H1 (cell line): Measurements from ENCODE around the gene NHLRC2. TPM values are rescaled to one million over a fixed set of nuclear protein-coding genes. Genes with fewer than 3 reads are reported as not detected.
A peak's percentile ranks its signal among the peaks of the same experiment; 100 is the strongest.

Source experiments
- CTCF ChIA-PET: fragments of 300-600 bp; sonication (Branson Sonifier 250); formaldehyde crosslinking; loops from one replicate; lab custom pipeline; 2021; ENCODE audit not compliant: partially characterized antibody; lab: Charles Lee
- POLR2A ChIA-PET: fragments of 300-600 bp; sonication (Branson Sonifier 250); formaldehyde crosslinking; loops from one replicate; lab custom pipeline; 2021; ENCODE audit warnings: inconsistent platforms; ENCODE audit not compliant: partially characterized antibody; lab: Charles Lee
- DNase-seq, 2 experiments: peaks; one replicate each; pipeline versions ENCODE4 v3.0.0 to v3.0.0-alpha.2; 2010 to 2022; ENCODE audit warnings: low spot score in 2 of 2, low read depth in 1 of 2, mixed read lengths in 1 of 2
- FAIRE-seq: peaks from 2 replicates; lab custom pipeline; 2011; peaks lifted over from hg19 to GRCh38; lab: Jason Lieb, UNC
- H2AFZ ChIP-seq: 2 replicates; pipeline ENCODE4 v1.8.1; 2012; ENCODE audit warnings: low read length, inconsistent platforms
- H2AK5ac ChIP-seq: 2 replicates; pipeline ENCODE4 v1.6.1; 2013; ENCODE audit warnings: low read depth, low read length
- H2BK120ac ChIP-seq: replicated peaks from 2 replicates; pipeline ENCODE3; 2013; ENCODE audit warnings: low read depth, low read length, inconsistent platforms
- H2BK12ac ChIP-seq: 2 replicates; pipeline ENCODE4 v1.6.1; 2013; ENCODE audit warnings: low read depth, low read length
- H2BK15ac ChIP-seq: 2 replicates; pipeline ENCODE4 v1.6.1; 2013; ENCODE audit warnings: low read length
- H2BK20ac ChIP-seq: 2 replicates; pipeline ENCODE4 v1.6.1; 2013; ENCODE audit warnings: low read length
- H2BK5ac ChIP-seq: 2 replicates; pipeline ENCODE4 v1.6.1; 2013; ENCODE audit warnings: low read depth, low read length
- H3K14ac ChIP-seq: 2 replicates; pipeline ENCODE4 v1.6.1; 2013; ENCODE audit warnings: inconsistent platforms; ENCODE audit not compliant: insufficient read length
- H3K18ac ChIP-seq: 2 replicates; pipeline ENCODE4 v1.6.1; 2013; ENCODE audit warnings: low read length; ENCODE audit errors: extremely low read depth
- H3K23ac ChIP-seq: 2 replicates; pipeline ENCODE4 v1.6.1; 2013; ENCODE audit warnings: inconsistent platforms; ENCODE audit not compliant: insufficient read length
- H3K23me2 ChIP-seq: 2 replicates; pipeline ENCODE4 v1.6.1; 2013; ENCODE audit warnings: low read depth, low read length
- H3K27ac ChIP-seq: 2 replicates; pipeline ENCODE4 v1.6.1; 2011; ENCODE audit warnings: low read depth, low read length, inconsistent platforms
- H3K27me3 ChIP-seq, 4 experiments: replicated peaks in 1 of 4; 1 replicate in 1 of 4; 2 replicates in 3 of 4; pipeline versions ENCODE4 v1.6.1 to v1.8.1; 2011 to 2013; ENCODE audit warnings: low read length in 3 of 4, mild to moderate bottlenecking in 3 of 4, inconsistent platforms in 2 of 4, mixed read lengths in 2 of 4, moderate library complexity in 1 of 4; ENCODE audit not compliant: control insufficient read depth in 3 of 4, insufficient read depth in 3 of 4; ENCODE audit errors: extremely low read depth in 1 of 4
- H3K36me3 ChIP-seq, 4 experiments: 2 replicates each; pipeline versions ENCODE4 v1.6.1 to v1.8.1; 2011 to 2013; ENCODE audit warnings: mild to moderate bottlenecking in 4 of 4, low read length in 3 of 4, moderate library complexity in 2 of 4, control low read depth in 1 of 4, inconsistent platforms in 1 of 4; ENCODE audit not compliant: insufficient read depth in 4 of 4, control insufficient read depth in 2 of 4
- H3K4ac ChIP-seq: replicated peaks from 2 replicates; pipeline ENCODE3; 2013; ENCODE audit warnings: low read length, low read depth, mixed read lengths, inconsistent platforms; ENCODE audit not compliant: insufficient read length
- H3K4me1 ChIP-seq, 4 experiments: replicated peaks in 1 of 4; 1 replicate in 1 of 4; 2 replicates in 3 of 4; pipeline versions ENCODE4 v1.6.1 to v1.8.1; 2011 to 2013; ENCODE audit warnings: low read length in 3 of 4, inconsistent platforms in 2 of 4, mixed read lengths in 1 of 4; ENCODE audit not compliant: insufficient read depth in 4 of 4, control insufficient read depth in 3 of 4
- H3K4me2 ChIP-seq, 2 experiments: 2 replicates each; pipeline versions ENCODE4 v1.6.1 to v1.8.1; 2011 to 2013; ENCODE audit warnings: low read depth in 2 of 2, low read length in 2 of 2, control low read depth in 1 of 2, inconsistent platforms in 1 of 2, mild to moderate bottlenecking in 1 of 2; ENCODE audit not compliant: insufficient read depth in 1 of 2
- H3K4me3 ChIP-seq, 4 experiments: fragments of 200-600, 300-600 bp in 1 of 4; sonication (generic), shearing (Covaris generic), sonication (Bioruptor Twin) in 1 of 4; 2 replicates each; pipeline versions ENCODE4 v1.5.1 to v1.8.1; 2011 to 2016; ENCODE audit warnings: low read length in 4 of 4, low read depth in 3 of 4, control low read depth in 2 of 4, inconsistent platforms in 2 of 4, mild to moderate bottlenecking in 2 of 4, mixed read lengths in 1 of 4, moderate library complexity in 1 of 4; ENCODE audit not compliant: insufficient read depth in 2 of 4; ENCODE audit errors: extremely low read depth in 1 of 4
- H3K56ac ChIP-seq: replicated peaks from 2 replicates; pipeline ENCODE3; 2013; ENCODE audit warnings: low read depth, mild to moderate bottlenecking, mixed read lengths, low read length, inconsistent platforms; ENCODE audit not compliant: insufficient read length
- H3K79me1 ChIP-seq: 2 replicates; pipeline ENCODE4 v1.6.1; 2013; ENCODE audit warnings: low read depth, low read length, control low read depth
- H3K79me2 ChIP-seq, 2 experiments: 2 replicates each; pipeline versions ENCODE4 v1.6.1 to v1.8.1; 2012 to 2013; ENCODE audit warnings: low read length in 2 of 2, mild to moderate bottlenecking in 2 of 2, inconsistent platforms in 1 of 2; ENCODE audit not compliant: insufficient read depth in 2 of 2, control insufficient read depth in 1 of 2
- H3K9ac ChIP-seq, 4 experiments: replicated peaks in 1 of 4; 1 replicate in 1 of 4; 2 replicates in 3 of 4; pipeline versions ENCODE4 v1.6.1 to v1.8.1; 2011 to 2013; ENCODE audit warnings: low read depth in 3 of 4, low read length in 3 of 4, control low read depth in 2 of 4, mild to moderate bottlenecking in 2 of 4, moderate library complexity in 2 of 4, inconsistent platforms in 1 of 4; ENCODE audit errors: extremely low read depth in 1 of 4
- H3K9me3 ChIP-seq, 2 experiments: 2 replicates each; pipeline versions ENCODE4 v1.6.1 to v1.8.1; 2012 to 2013; ENCODE audit warnings: mild to moderate bottlenecking in 2 of 2, moderate library complexity in 2 of 2, control low read depth in 1 of 2, inconsistent platforms in 1 of 2, low read depth in 1 of 2, low read length in 1 of 2, mixed read lengths in 1 of 2; ENCODE audit not compliant: insufficient read depth in 2 of 2
- H4K20me1 ChIP-seq, 2 experiments: replicated peaks in 1 of 2; 2 replicates each; pipeline versions ENCODE3 to v1.8.1; 2011 to 2013; ENCODE audit warnings: inconsistent platforms in 2 of 2, low read length in 2 of 2, mild to moderate bottlenecking in 1 of 2; ENCODE audit not compliant: insufficient read depth in 2 of 2, control insufficient read depth in 1 of 2
- H4K5ac ChIP-seq: 2 replicates; pipeline ENCODE4 v1.6.1; 2013; ENCODE audit warnings: low read length, low read depth, mixed read lengths, inconsistent platforms; ENCODE audit not compliant: insufficient read length
- H4K8ac ChIP-seq: 2 replicates; pipeline ENCODE4 v1.8.0; 2013; ENCODE audit warnings: mild to moderate bottlenecking, moderate library complexity, low read length, inconsistent platforms; ENCODE audit not compliant: insufficient read depth; ENCODE audit errors: extremely low read depth
- H4K91ac ChIP-seq: replicated peaks from 2 replicates; pipeline ENCODE3; 2013; ENCODE audit warnings: low read length, mixed read lengths, inconsistent platforms; ENCODE audit not compliant: insufficient read length
- ASH2L ChIP-seq: fragments of 200-600, 300-600 bp; sonication (generic); IDR thresholded peaks from one replicate; pipeline ENCODE4 v1.7.1; 2017; ENCODE audit warnings: low read length
- CREB1 ChIP-seq: IDR thresholded peaks from 2 replicates; pipeline ENCODE4 v1.6.1; 2012; ENCODE audit warnings: inconsistent platforms
- CTBP2 ChIP-seq: IDR thresholded peaks from 2 replicates; pipeline ENCODE4 v1.7.0; 2011; ENCODE audit warnings: borderline replicate concordance, mild to moderate bottlenecking, moderate library complexity, mixed read lengths, low read length; ENCODE audit not compliant: insufficient read depth, insufficient read length
- EZH2 ChIP-seq: fragments of 200-600 bp; sonication (generic); IDR thresholded peaks from 2 replicates; pipeline ENCODE4 v1.7.1; 2012; ENCODE audit warnings: low read depth, mild to moderate bottlenecking, moderate library complexity, low read length, inconsistent platforms; ENCODE audit not compliant: severe bottlenecking
- NRF1 ChIP-seq: IDR thresholded peaks from 2 replicates; pipeline ENCODE4 v1.6.1; 2011; ENCODE audit warnings: mild to moderate bottlenecking, low read depth, low read length, improper control_type of control experiment
- SAP30 ChIP-seq: fragments of 300-600 bp; sonication (generic); IDR thresholded peaks from 2 replicates; pipeline ENCODE4 v1.7.1; 2012; ENCODE audit warnings: low read length, moderate library complexity, mild to moderate bottlenecking, inconsistent platforms; ENCODE audit not compliant: insufficient read depth, insufficient replicate concordance
- SIN3A ChIP-seq, 2 experiments: IDR thresholded peaks in 1 of 2; conservative IDR thresholded peaks in 1 of 2; 2 replicates each; pipeline ENCODE4 v1.6.1; 2011 to 2012; ENCODE audit warnings: low read length in 2 of 2, improper control_type of control experiment in 1 of 2, low read depth in 1 of 2, mild to moderate bottlenecking in 1 of 2
- SUZ12 ChIP-seq: fragments of 200-600 bp; sonication (generic); IDR thresholded peaks from 2 replicates; pipeline ENCODE4 v1.6.1; 2012; ENCODE audit warnings: mild to moderate bottlenecking, inconsistent platforms, low read length, moderate library complexity, mixed read lengths
- TCF12 ChIP-seq: IDR thresholded peaks from 2 replicates; pipeline ENCODE4 v1.6.1; 2011; ENCODE audit warnings: low read depth, mild to moderate bottlenecking, low read length
- WGBS, 2 experiments: shearing (Covaris generic) in 1 of 2; methylation state at CpG; one replicate each; pipeline versions ENCODE4 v1.1.6 to v1.1.7; 2013 to 2015; ENCODE audit warnings: low lambda C conversion rate in 2 of 2, mixed read lengths in 2 of 2, inconsistent platforms in 1 of 2, low coverage in 1 of 2, missing lambda C conversion rate in 1 of 2; ENCODE audit not compliant: insufficient replicate concordance in 2 of 2, insufficient coverage in 1 of 2, insufficient read length in 1 of 2; ENCODE audit errors: extremely low coverage in 1 of 2, missing lambda C conversion rate in 1 of 2; 5-methylcytosine and 5-hydroxymethylcytosine counted together
- polyA plus RNA-seq, 7 experiments: library from polyadenylated mRNA; depleted of rRNA in 3 of 7; stranded (reverse) in 5 of 7; unstranded in 2 of 7; fragments of >200 nt in 5 of 7; fragments of 200-250 nt in 2 of 7; gene quantifications; 1 replicate in 5 of 7; 2 replicates in 1 of 7; 4 replicates in 1 of 7; pipeline versions ENCODE4 v1.2.1 to v1.2.3, GENCODE V29; 2011 to 2013; ENCODE audit warnings: missing spikeins in 2 of 7, mixed read lengths in 2 of 7
- total RNA-seq: library from RNA; stranded (reverse); fragmentation: NEBNext Ultra II Directional; extraction: Animal tissue kit (Norgen Biotek cat#: 25700); gene quantifications from 2 replicates; pipeline ENCODE4 v1.2.1, GENCODE V29; 2021

The NHLRC2 gene
- total and polyA plus RNA-seq, 2 of the 8 experiments (the other 6 are each of a cell fraction or from before 2014, with no cell fraction given), result 4.9 to 25.6 TPM

DNA sequence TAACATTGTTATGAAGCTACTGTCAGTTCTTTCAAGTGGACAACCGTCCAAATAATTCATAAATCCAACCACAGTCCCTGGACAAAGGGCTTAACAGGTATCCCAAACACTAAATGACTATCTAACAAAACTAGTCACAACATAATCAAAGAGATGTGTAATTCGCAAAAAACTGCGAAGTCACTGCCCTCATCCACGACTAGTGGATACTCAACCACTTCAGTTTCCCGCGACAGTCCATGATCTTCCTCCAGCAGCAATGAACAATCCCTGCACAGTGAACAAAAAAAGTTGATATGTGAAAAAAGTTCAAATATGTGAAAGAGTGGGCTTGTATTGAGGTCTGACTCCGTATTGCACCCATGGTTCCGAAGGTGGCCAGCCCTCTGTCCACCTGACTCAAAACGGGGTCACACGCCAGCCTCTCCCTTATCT, 866 bp upstream of the NHLRC2 start:
- POLR2A ChIA-PET, result interaction anchor here (0.7 to 1.6 kb wide), 6 partner anchors 9 to 134 kb away, joined by 3 to 5 read pairs (median 4); no protein-coding TSS in a partner anchor
- H3K4me2 ChIP-seq, result peak overlapping the region; percentile 81 to 98
- H3K27ac ChIP-seq, result peak overlapping the region; percentile 97; the same call in 1 of the 2 replicates
- H2BK12ac ChIP-seq, result peak overlapping the region; percentile 20; the same call in 1 of the 2 replicates
- H3K4me1 ChIP-seq, result peaks cover 3 to 6% (median 4%) of the 10 kb centered on the region in 4 experiments; a peak in 5 of 7 replicates
- peaks cover 6% of the 10 kb centered on the region; the same call in 1 of the 2 replicates for H3K23me2 ChIP-seq
- peak overlapping the region; percentile 19 for H3K56ac ChIP-seq
- no peak overlapping the region for H3K14ac ChIP-seq
- H4K5ac ChIP-seq, result peak overlapping the region; percentile 70
- peak overlapping the region; percentile 98; the same call in 1 of the 2 replicates for H4K8ac ChIP-seq
- peak overlapping the region; percentile 89 to 99 (median 98) for H3K9ac ChIP-seq
- H4K91ac ChIP-seq, result no peak overlapping the region
- H2AFZ ChIP-seq, result peak overlapping the region; percentile 5; the same call in 1 of the 2 replicates
- no peak overlapping the region for H3K18ac ChIP-seq
- peak overlapping the region; percentile 75 to 98 (median 97) for H3K4me3 ChIP-seq
- peaks cover 2% of the 10 kb centered on the region; the same call in 1 of the 2 replicates for H3K79me1 ChIP-seq
- peaks cover 0 to 49% of the 10 kb centered on the region in 2 experiments; a peak in 2 of 4 replicates for H3K79me2 ChIP-seq
- H2AK5ac ChIP-seq, result no peak overlapping the region
- no peaks in the 10 kb centered on the region for H3K27me3 ChIP-seq
- no peak overlapping the region for H2BK15ac ChIP-seq
- DNase-seq (no peak), FAIRE-seq (no peak)
- H3K36me3 ChIP-seq, result peaks cover 0 to 6% (median under 1%) of the 10 kb centered on the region in 4 experiments; a peak in 3 of 8 replicates
- H2BK120ac ChIP-seq, result peak overlapping the region; percentile 55
- no peak overlapping the region for H3K23ac ChIP-seq
- CTCF ChIA-PET, result interaction anchor here (0.9 kb wide), 1 partner anchor 54 kb away, joined by 3 read pairs; no protein-coding TSS in a partner anchor
- TF ChIP-seq NRF1 (no peak), SAP30 (no peak), EZH2 (no peak), SIN3A (conservative IDR thresholded peaks at IDR 0.05 in 1 of 2, IDR thresholded peaks at IDR 0.05 in 1 of 2; ENCODE audit: low read depth in 1 of 2, low read length in 2 of 2) (no peak), ASH2L (no peak), CREB1 (no peak), TCF12 (no peak), CTBP2 (no peak), SUZ12 (no peak)
- 65% methylated on average over 10 of the region's 10 CpGs; no CpG with 5 or more reads in 1 of the 2 experiments for WGBS, 2 experiments
- no peaks in the 10 kb centered on the region for H4K20me1 ChIP-seq
- H3K4ac ChIP-seq, result peak overlapping the region; percentile 55
- H2BK5ac ChIP-seq, result peak overlapping the region; percentile 99
- H3K9me3 ChIP-seq, result no peaks in the 10 kb centered on the region
- H2BK20ac ChIP-seq, result no peak overlapping the region
